Cardiac muscle cell (in vitro differentiated cells and primary cell): ENCODE data around the gene EVX2. TPM values are rescaled to one million over a fixed set of nuclear protein-coding genes. Genes with fewer than 3 reads are reported as not detected.

Source experiments
- DNase-seq, 2 donors: peaks; one replicate each; pipeline versions ENCODE4 v3.0.0 to v3.0.0-alpha.2; 2010 to 2017; ENCODE audit warnings: low read depth in 1 of 2, low spot score in 1 of 2
- H3K27ac ChIP-seq: fragments of 200-600 bp; sonication (generic); 2 replicates; pipeline ENCODE4 v1.5.1; 2016
- H3K27me3 ChIP-seq: fragments of 200-600 bp; sonication (generic); 2 replicates; pipeline ENCODE4 v1.6.0; 2016; ENCODE audit warnings: control low read depth
- H3K36me3 ChIP-seq: fragments of 200-600 bp; sonication (generic); 2 replicates; pipeline ENCODE4 v1.5.1; 2016; ENCODE audit warnings: control low read depth
- H3K4me1 ChIP-seq: fragments of 200-600 bp; sonication (generic); 2 replicates; pipeline ENCODE4 v1.8.1; 2017; ENCODE audit warnings: low read depth, mild to moderate bottlenecking, mixed run types
- H3K4me3 ChIP-seq: fragments of 200-600 bp; sonication (generic); 2 replicates; pipeline ENCODE4 v1.5.1; 2016; ENCODE audit warnings: mild to moderate bottlenecking
- H3K9me3 ChIP-seq: fragments of 200-600 bp; sonication (generic); 2 replicates; pipeline ENCODE4 v1.5.1; 2017; ENCODE audit warnings: low read depth, mild to moderate bottlenecking, control low read depth
- CTCF ChIP-seq: IDR thresholded peaks from 2 replicates; pipeline ENCODE4 v1.5.1; 2012; ENCODE audit warnings: low read depth, mild to moderate bottlenecking, low read length
- polyA plus RNA-seq: library from polyadenylated mRNA; unstranded; fragments of >200 nt; fragmentation: Nextera tagmentation; extraction: Ambion mirVana; gene quantifications from 2 replicates; pipeline ENCODE4 v1.2.1, GENCODE V29; 2016
- total RNA-seq: library from RNA; depleted of rRNA; stranded (reverse); fragments of >200 nt; gene quantifications from 2 replicates; pipeline ENCODE4 v1.2.3, GENCODE V29; 2016

EVX2 gene
- total and polyA plus RNA-seq, 2 experiments from 2014 or later = 0.06 to 0.28 TPM

GRCh38 chr2:176130147-176130956, 46.6 kb upstream of the EVX2 start:
- Histone ChIP-seq H3K4me3 (peak overlapping the region; percentile 35), H3K27me3 (peaks cover 100% of the 10 kb centered on the region), H3K36me3 (no peaks in the 10 kb centered on the region), H3K9me3 (no peaks in the 10 kb centered on the region), H3K27ac (no peak overlapping the region), H3K4me1 (no peaks in the 10 kb centered on the region)
- no peak for TF ChIP-seq CTCF
- peak in 1 of 2 donors; percentile 65 for DNase-seq

- no peak overlapping the region for H3K27ac ChIP-seq
- peak overlapping the region; percentile 35 for H3K4me3 ChIP-seq
- TF ChIP-seq CTCF = no peak
- no peaks in the 10 kb centered on the region for H3K9me3 ChIP-seq
- no peaks in the 10 kb centered on the region for H3K4me1 ChIP-seq
- no peak for DNase-seq
- H3K27me3 ChIP-seq = peaks cover 100% of the 10 kb centered on the region
- H3K36me3 ChIP-seq = no peaks in the 10 kb centered on the region
These were observed 46.0 kb upstream of the EVX2 start for GRCh38 chr2:176129813-176130146.

GRCh38 chr2:176128982-176129796, 45.4 kb upstream of the EVX2 start, which contains the start of gene HOXD8:
HOXD8 (plus strand) TSS chr2:176129705; CDS start chr2:176130367, 662 bp downstream.
- Histone ChIP-seq H3K4me3 (peak within 1 kb of the TSS; percentile 35), H3K4me1 (no peaks in the 10 kb centered on the region), H3K27ac (no peak within 1 kb of the TSS), H3K27me3 (peaks cover 100% of the 10 kb centered on the region), H3K36me3 (no peaks in the 10 kb centered on the region), H3K9me3 (no peaks in the 10 kb centered on the region)
- no peak for TF ChIP-seq CTCF
- peak; percentile 52 to 57 for DNase-seq

- H3K27ac ChIP-seq = no peak overlapping the region
- H3K27me3 ChIP-seq = peaks cover 100% of the 10 kb centered on the region
- no peak for TF ChIP-seq CTCF
- no peak for DNase-seq
- H3K4me1 ChIP-seq = no peaks in the 10 kb centered on the region
- no peaks in the 10 kb centered on the region for H3K9me3 ChIP-seq
- H3K4me3 ChIP-seq = no peak overlapping the region
- no peaks in the 10 kb centered on the region for H3K36me3 ChIP-seq
These were observed 44.6 kb upstream of the EVX2 start for GRCh38 chr2:176128172-176128981.

GRCh38 chr2:176127774-176128072, 44.0 kb upstream of the EVX2 start:
- Histone ChIP-seq H3K27ac (no peak overlapping the region), H3K9me3 (no peaks in the 10 kb centered on the region), H3K27me3 (peaks cover 100% of the 10 kb centered on the region), H3K36me3 (no peaks in the 10 kb centered on the region), H3K4me3 (no peak overlapping the region), H3K4me1 (no peaks in the 10 kb centered on the region)
- TF ChIP-seq CTCF = no peak
- DNase-seq = no peak
